ENCODE data around the gene MSANTD1.

MSANTD1 gene

GRCh38 chr4:3234171-3235029, 14.6 kb upstream of the MSANTD1 start:
- no peak for DNase-seq

- no peak for DNase-seq
These were observed 14.0 kb upstream of the MSANTD1 start for GRCh38 chr4:3235030-3235345.

GRCh38 chr4:3235581-3235980, 13.4 kb upstream of the MSANTD1 start:
- no peak for DNase-seq

GRCh38 chr4:3236326-3236878, 12.6 kb upstream of the MSANTD1 start:
- no peak for DNase-seq

- no peak for DNase-seq
These were observed 11.7 kb upstream of the MSANTD1 start for GRCh38 chr4:3237266-3237665.

GRCh38 chr4:3237712-3238560, 11.0 kb upstream of the MSANTD1 start:
- no peak for DNase-seq

GRCh38 chr4:3238721-3239120, 10.2 kb upstream of the MSANTD1 start:
- DNase-seq = no peak

- no peak for DNase-seq
These were observed 9.7 kb upstream of the MSANTD1 start for GRCh38 chr4:3239303-3239702.

- no peak for DNase-seq
These were observed 8.7 kb upstream of the MSANTD1 start for GRCh38 chr4:3239998-3240920.

GRCh38 chr4:3240936-3241522, 7.9 kb upstream of the MSANTD1 start:
- DNase-seq = no peak

- DNase-seq = no peak
These were observed 6.9 kb upstream of the MSANTD1 start for GRCh38 chr4:3241898-3242524.

GRCh38 chr4:3243136-3243780, 5.7 kb upstream of the MSANTD1 start:
- no peak for DNase-seq

- no peak for DNase-seq
These were observed 5.0 kb upstream of the MSANTD1 start for GRCh38 chr4:3244002-3244401.

- no peak for DNase-seq
These were observed 4.2 kb upstream of the MSANTD1 start for GRCh38 chr4:3244747-3245146.

GRCh38 chr4:3245676-3246075, 3.3 kb upstream of the MSANTD1 start:
- DNase-seq = no peak

- no peak for DNase-seq
These were observed 2.2 kb upstream of the MSANTD1 start for GRCh38 chr4:3246458-3247398.

- DNase-seq = no peak
These were observed 1.4 kb upstream of the MSANTD1 start for GRCh38 chr4:3247399-3248177.

GRCh38 chr4:3248178-3248480, 830 bp upstream of the MSANTD1 start:
- no peak for DNase-seq

GRCh38 chr4:3249711-3250437, 915 bp downstream of the MSANTD1 start:
- no peak for DNase-seq
